ENCODE measurements around the gene ZMYND10.
A peak's percentile ranks its signal among the peaks of the same experiment; 100 is the strongest.
"Not testable (repeated sequence)": the region's sequence is repeated elsewhere in the genome, so short reads cannot be mapped to it uniquely, and the experiment has no call there.

ZMYND10 gene

DNA sequence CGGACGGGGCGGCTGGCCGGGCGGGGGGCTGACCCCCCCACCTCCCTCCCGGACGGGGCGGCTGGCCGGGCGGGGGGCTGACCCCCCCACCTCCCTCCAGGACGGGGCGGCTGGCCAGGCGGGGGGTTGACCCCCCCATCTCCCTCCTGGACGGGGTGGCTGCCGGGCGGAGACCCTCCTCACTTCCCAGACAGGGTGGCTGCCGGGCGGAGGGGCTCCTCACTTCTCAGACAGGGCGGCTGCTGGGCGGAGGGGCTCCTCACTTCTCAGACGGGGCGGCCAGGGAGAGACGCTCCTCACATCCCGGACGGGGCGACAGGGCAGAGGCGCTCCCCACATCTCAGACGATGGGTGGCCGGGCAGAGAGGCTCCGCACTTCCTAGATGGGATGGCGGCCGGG lies 33.5 kb downstream of the ZMYND10 start:
- H3K9ac ChIP-seq (ENCODE audit: low read length); H3K27me3 ChIP-seq (ENCODE audit: control insufficient read depth, insufficient read depth, low read length); H3K9me3 ChIP-seq (ENCODE audit: control insufficient read depth, low read depth, low read length); H3K4me1 ChIP-seq (ENCODE audit: control insufficient read depth, low read depth, low read length); H3K4me3 ChIP-seq (ENCODE audit: low read length); H3K36me3 ChIP-seq (ENCODE audit: control insufficient read depth, low read depth, low read length); H3K27ac ChIP-seq (ENCODE audit: low read length): not testable (repeated sequence)

DNA sequence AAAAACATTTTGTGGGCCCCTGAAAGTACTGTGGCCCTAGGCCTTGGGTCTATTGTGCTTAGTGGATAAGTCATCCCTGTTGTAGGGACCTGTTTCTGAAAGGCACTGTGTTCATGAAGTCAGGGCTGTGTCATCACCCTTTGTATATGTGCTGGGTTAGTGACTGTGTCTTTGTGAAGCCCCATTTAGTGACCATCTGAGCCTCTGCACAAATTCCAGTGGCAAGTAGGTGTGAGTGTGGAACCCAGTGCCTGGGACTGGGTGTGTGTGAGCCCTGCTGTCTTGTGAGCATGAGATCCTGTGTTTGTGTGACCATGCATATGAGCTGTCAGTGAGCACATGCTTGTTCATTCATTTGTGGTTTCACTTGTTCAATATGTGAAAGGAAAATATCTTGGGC lies 40.9 kb downstream of the ZMYND10 start:
- Histone ChIP-seq H3K4me3 (ENCODE audit: low read length) (no peak overlapping the region), H3K36me3 (ENCODE audit: control insufficient read depth, low read depth, low read length) (no peaks in the 10 kb centered on the region), H3K27me3 (ENCODE audit: control insufficient read depth, insufficient read depth, low read length) (no peaks in the 10 kb centered on the region), H3K4me1 (ENCODE audit: control insufficient read depth, low read depth, low read length) (peaks cover 17% of the 10 kb centered on the region), H3K9ac (ENCODE audit: low read length) (no peak overlapping the region), H3K9me3 (ENCODE audit: control insufficient read depth, low read depth, low read length) (peaks cover 2% of the 10 kb centered on the region), H3K27ac (ENCODE audit: low read length) (no peak overlapping the region)

DNA sequence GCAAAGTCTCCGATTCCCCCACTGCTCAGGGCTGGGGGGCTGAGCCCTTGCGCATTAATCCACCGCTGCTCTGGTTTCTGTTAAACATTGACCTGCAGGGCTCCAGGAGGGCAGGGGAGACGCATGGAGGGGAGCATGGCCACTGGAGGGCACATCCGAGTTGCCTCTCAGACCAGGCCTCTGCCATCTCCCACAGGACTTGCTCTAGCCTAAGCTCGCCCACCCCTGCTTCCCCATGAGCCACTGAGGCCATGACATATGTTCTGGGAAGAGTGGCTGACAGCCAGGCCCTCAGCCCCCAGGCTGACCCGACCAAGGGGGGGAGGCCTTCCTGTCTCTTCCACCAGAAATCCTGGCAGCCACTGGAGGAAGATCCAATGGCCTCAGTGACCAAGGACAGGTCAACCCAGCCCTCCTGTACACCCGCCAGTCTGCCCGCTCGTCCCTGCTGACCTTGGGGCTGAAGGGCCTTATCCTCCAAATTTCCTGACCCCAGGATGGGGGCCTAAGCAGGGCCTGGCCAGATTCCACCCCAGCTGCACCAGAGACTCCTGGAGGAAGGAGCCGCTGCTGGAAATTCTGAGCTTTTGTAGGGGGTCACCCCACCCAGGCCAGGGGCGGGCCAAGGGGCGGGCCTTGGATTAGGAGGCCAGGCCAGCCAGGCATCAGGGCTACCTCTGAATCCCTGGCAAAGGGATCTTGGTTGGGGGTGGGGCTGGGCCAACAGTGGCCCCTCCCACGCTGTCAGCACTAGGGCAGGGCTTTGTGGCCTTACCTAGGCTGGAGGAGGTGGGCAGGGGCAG lies 42.3 kb downstream of the ZMYND10 start, which contains the start of gene HYAL1:
TSS of gene HYAL1 (minus strand) at position 562 of the 803 bp plus-strand sequence. CDS start 618 bp downstream, outside the sequence.
- Histone ChIP-seq H3K9me3 (ENCODE audit: control insufficient read depth, low read depth, low read length) (no peaks in the 10 kb centered on the region), H3K4me3 (ENCODE audit: low read length) (peak within 1 kb of the TSS; percentile 26), H3K27me3 (ENCODE audit: control insufficient read depth, insufficient read depth, low read length) (no peaks in the 10 kb centered on the region), H3K4me1 (ENCODE audit: control insufficient read depth, low read depth, low read length) (peaks cover 18% of the 10 kb centered on the region), H3K27ac (ENCODE audit: low read length) (peak within 1 kb of the TSS; percentile 24), H3K9ac (ENCODE audit: low read length) (no peak within 1 kb of the TSS), H3K36me3 (ENCODE audit: control insufficient read depth, low read depth, low read length) (no peaks in the 10 kb centered on the region)

DNA sequence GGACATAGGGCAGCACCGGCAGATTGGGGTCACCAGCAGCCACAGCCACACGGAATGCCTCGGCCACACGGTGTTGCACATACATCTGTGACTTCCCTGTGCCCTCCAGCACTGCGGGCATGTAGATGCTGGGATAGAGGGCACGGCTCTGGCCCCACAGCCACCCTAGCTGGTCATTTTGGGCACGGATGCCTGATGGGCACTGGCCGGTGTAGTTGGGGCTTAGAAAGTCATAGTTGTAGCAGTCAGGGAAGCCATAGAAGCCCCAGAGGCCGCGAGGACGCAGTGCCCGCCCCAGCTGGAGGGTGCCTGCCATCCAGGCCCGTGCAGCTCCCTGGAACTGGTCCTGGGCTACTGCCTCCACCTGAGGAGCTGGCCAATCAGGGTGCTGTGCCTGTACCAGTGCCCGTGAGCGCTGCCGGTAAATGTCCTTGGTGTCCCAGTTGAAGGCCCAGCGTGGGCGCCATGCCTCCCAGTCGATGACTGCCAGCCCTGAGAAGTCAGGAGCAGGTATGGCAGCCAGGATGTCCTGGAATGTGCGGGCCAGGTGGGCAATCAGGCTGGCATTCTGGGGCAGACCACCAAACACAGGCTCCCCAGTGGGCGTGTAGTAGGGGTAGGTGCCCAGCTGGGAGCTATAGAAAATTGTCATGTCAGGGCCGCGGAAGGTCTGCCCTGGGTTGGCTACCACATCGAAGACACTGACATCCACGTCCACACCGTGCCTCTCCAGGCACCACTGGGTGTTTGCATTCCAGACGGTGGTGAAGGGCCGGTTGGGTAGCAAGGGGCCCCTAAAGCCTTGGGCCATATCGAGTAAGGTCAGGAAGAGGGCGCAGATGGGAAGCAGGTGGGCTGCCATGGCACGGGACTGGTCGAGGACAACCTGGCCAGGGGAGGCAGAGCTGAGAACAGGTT lies 43.2 kb downstream of the ZMYND10 start:
- Histone ChIP-seq H3K4me1 (ENCODE audit: control insufficient read depth, low read depth, low read length) (peaks cover 18% of the 10 kb centered on the region), H3K27ac (ENCODE audit: low read length) (no peak overlapping the region), H3K36me3 (ENCODE audit: control insufficient read depth, low read depth, low read length) (no peaks in the 10 kb centered on the region), H3K9me3 (ENCODE audit: control insufficient read depth, low read depth, low read length) (no peaks in the 10 kb centered on the region), H3K9ac (ENCODE audit: low read length) (no peak overlapping the region), H3K4me3 (ENCODE audit: low read length) (no peak overlapping the region), H3K27me3 (ENCODE audit: control insufficient read depth, insufficient read depth, low read length) (no peaks in the 10 kb centered on the region)

DNA sequence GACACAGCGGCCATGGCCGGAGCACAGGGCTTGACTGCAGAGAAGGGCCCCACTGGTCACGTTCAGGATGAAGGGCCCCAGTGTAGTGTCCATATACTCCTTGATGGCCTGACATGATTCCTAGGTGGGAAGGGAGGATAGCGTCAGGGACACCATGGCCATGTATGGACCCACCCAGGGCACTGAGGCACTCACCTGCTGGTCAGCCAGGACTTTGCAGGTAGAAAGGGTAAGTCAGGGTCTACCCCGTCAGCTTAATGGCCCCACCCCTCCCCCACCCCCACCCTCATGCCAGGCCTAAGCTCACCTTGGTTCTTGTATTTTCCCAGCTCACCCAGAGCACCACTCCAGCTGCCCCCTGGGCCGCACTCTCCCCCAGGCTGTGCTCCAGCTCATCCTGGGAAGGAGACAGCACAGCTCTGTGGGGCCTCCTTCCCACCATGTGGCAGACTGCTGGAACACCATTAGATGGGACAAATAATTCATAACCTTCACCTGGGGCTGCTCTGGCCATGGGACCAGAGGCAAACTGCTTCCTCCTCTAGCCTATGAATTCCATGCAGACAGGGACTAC lies 44.8 kb downstream of the ZMYND10 start:
- H3K27ac ChIP-seq (ENCODE audit: low read length): no peak overlapping the region
- H3K27me3 ChIP-seq (ENCODE audit: control insufficient read depth, insufficient read depth, low read length): no peaks in the 10 kb centered on the region
- H3K4me1 ChIP-seq (ENCODE audit: control insufficient read depth, low read depth, low read length): peaks cover 18% of the 10 kb centered on the region
- H3K36me3 ChIP-seq (ENCODE audit: control insufficient read depth, low read depth, low read length): no peaks in the 10 kb centered on the region
- no peak overlapping the region for H3K9ac ChIP-seq (ENCODE audit: low read length)
- no peak overlapping the region for H3K4me3 ChIP-seq (ENCODE audit: low read length)
- H3K9me3 ChIP-seq (ENCODE audit: control insufficient read depth, low read depth, low read length): no peaks in the 10 kb centered on the region

DNA sequence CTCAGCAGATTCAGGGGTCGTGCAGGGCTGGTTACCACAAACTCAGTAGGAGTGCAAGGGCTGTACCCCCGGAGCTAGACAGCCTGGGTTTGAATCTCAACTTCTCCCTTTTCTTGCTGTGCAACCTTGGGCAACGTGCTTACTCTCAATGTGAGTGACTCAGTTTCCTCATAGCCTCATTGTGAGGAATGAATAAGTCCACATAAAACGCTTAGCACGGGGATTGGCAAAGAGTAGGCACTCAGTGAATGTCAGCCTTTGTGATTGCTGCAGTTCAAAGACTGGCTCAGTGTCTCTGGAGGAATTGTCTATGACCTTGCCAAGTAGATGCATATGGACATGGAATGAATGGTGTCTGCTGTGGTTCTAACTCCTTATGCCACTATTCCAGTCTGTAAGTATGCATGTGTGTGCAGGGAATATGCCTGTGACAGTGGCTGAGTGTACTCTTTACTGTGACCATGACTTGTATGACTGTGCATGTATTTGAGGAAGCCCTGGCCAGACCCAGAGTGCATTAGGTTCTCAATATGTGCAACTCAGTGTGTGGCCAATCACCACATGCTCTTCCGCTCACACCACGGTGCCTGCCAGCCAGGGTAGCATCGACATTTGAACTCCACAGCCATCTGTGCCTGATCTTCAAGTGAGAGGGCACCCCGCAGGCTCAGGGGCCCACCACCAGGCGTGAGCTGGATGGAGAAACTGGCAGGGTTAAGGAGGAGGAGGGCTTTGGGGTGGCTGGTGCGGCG lies 45.4 kb downstream of the ZMYND10 start:
- H3K27me3 ChIP-seq (ENCODE audit: control insufficient read depth, insufficient read depth, low read length): no peaks in the 10 kb centered on the region
- H3K9me3 ChIP-seq (ENCODE audit: control insufficient read depth, low read depth, low read length): no peaks in the 10 kb centered on the region
- no peak overlapping the region for H3K27ac ChIP-seq (ENCODE audit: low read length)
- H3K9ac ChIP-seq (ENCODE audit: low read length): peak overlapping the region; percentile 24
- H3K36me3 ChIP-seq (ENCODE audit: control insufficient read depth, low read depth, low read length): no peaks in the 10 kb centered on the region
- H3K4me3 ChIP-seq (ENCODE audit: low read length): peak overlapping the region; percentile 92
- peaks cover 18% of the 10 kb centered on the region for H3K4me1 ChIP-seq (ENCODE audit: control insufficient read depth, low read depth, low read length)

DNA sequence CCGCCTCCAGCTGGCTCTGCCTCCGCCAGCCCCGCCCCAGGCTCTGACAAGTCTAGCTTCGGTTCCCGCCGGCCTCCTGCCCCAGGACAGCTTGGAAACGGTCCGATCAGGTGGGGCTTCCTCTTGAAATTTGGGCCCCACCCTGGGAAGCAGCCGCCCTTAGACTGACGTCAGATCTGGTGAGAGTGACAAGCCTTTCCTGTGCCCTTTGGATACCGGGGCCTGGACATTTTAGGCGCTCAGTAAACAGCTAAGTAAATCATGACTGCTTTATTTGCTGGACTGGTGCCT lies 45.9 kb downstream of the ZMYND10 start:
- Histone ChIP-seq H3K36me3 (ENCODE audit: control insufficient read depth, low read depth, low read length) (no peaks in the 10 kb centered on the region), H3K9me3 (ENCODE audit: control insufficient read depth, low read depth, low read length) (no peaks in the 10 kb centered on the region), H3K4me3 (ENCODE audit: low read length) (peak overlapping the region; percentile 92), H3K4me1 (ENCODE audit: control insufficient read depth, low read depth, low read length) (peaks cover 18% of the 10 kb centered on the region), H3K27me3 (ENCODE audit: control insufficient read depth, insufficient read depth, low read length) (no peaks in the 10 kb centered on the region), H3K27ac (ENCODE audit: low read length) (no peak overlapping the region), H3K9ac (ENCODE audit: low read length) (peak overlapping the region; percentile 24)

DNA sequence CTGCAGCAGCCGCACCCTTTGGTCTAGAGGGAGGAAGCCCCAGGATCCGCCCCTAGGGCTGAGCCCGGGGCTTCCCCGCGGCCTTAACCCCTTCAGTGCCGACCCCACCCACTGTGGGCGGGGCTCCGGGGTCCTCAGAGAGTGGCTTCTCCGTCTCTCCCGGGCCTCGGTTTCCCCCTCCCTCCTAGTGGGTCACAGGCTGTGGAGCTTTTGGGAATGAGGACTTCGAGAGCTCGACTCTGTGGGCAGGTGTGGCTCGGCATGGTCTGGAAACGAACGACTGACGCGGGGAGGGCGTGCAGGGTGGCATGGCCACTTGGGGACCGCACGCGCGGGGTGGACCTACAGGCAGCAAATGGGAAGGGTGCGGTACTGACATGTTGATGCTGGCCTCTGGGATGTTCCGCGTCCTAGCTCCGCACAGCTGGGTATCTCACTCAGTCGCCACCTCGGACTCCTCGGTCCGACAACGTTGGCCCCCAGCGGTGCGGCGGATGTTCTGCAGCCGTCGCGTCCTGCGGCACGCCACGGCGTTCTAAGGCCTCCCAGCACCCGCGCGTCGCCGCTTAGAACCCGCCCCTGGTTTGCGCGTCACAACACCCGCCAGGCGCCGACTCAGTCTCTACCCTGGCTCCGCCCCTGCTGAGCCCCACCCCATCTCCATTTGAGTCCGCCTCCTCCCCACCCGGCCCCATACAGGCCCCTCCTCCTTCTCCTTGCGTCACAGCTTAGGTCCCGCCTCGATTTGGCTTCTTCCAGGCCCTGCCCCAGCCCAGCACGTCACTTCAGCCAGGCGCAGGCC lies 46.5 kb downstream of the ZMYND10 start, which contains the start of the genes HYAL3 and NAA80:
TSS of gene HYAL3 (minus strand) at position 570 of the 802 bp plus-strand sequence. CDS start 3,803 bp downstream, outside the sequence.
TSS of gene NAA80 (minus strand) at position 570 of the 802 bp plus-strand sequence. CDS start 1,942 bp downstream, outside the sequence.
- H3K27ac ChIP-seq (ENCODE audit: low read length): no peak within 1 kb of the TSS
- H3K4me1 ChIP-seq (ENCODE audit: control insufficient read depth, low read depth, low read length): peaks cover 18% of the 10 kb centered on the region
- peak within 1 kb of the TSS; percentile 40 for H3K9ac ChIP-seq (ENCODE audit: low read length)
- no peaks in the 10 kb centered on the region for H3K36me3 ChIP-seq (ENCODE audit: control insufficient read depth, low read depth, low read length)
- peak within 1 kb of the TSS; percentile 92 for H3K4me3 ChIP-seq (ENCODE audit: low read length)
- no peaks in the 10 kb centered on the region for H3K27me3 ChIP-seq (ENCODE audit: control insufficient read depth, insufficient read depth, low read length)
- H3K9me3 ChIP-seq (ENCODE audit: control insufficient read depth, low read depth, low read length): no peaks in the 10 kb centered on the region

DNA sequence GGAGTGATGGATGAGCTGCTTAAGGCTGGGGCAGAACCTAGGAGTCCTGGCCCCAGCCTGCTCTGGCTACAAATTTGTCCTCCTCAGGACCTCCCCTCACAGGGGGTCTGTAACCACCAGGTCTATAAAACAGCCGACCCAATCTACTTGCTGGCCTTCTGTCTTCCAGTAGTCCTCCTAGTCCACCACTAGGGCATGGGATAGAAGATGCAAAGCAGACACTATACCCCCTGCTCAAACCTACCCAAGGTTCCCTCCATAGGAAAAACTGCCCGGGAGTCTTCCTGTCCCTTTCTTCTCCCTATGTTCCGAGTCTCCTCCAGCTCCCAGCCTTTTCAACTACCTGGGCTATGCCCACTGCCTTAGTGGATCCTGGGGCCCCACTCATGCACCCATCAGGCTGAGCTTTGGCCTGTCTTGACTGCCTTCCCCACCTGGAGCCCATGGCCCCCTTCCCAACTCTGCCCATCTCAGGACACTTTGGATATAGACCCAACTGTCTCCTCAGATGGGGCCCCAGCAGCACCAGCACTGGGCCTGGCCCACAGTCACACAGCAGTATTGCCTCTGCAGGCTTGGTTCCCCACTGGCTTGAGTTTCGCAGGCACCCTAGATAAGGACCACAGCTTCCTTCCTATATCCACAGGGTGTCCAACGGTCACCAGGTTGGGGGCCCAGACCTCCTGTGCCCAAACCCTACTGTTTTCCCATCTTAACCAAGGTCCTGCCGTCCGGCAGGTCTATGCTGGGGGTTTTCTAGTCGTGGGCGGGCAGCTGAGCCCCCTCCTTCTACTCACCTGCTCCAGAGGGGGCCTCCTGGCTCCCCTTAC lies 47.4 kb downstream of the ZMYND10 start:
- H3K27me3 ChIP-seq (ENCODE audit: control insufficient read depth, insufficient read depth, low read length): no peaks in the 10 kb centered on the region
- peak overlapping the region; percentile 92 for H3K4me3 ChIP-seq (ENCODE audit: low read length)
- H3K4me1 ChIP-seq (ENCODE audit: control insufficient read depth, low read depth, low read length): peaks cover 10% of the 10 kb centered on the region
- no peaks in the 10 kb centered on the region for H3K36me3 ChIP-seq (ENCODE audit: control insufficient read depth, low read depth, low read length)
- H3K9ac ChIP-seq (ENCODE audit: low read length): no peak overlapping the region
- H3K27ac ChIP-seq (ENCODE audit: low read length): no peak overlapping the region
- H3K9me3 ChIP-seq (ENCODE audit: control insufficient read depth, low read depth, low read length): no peaks in the 10 kb centered on the region

DNA sequence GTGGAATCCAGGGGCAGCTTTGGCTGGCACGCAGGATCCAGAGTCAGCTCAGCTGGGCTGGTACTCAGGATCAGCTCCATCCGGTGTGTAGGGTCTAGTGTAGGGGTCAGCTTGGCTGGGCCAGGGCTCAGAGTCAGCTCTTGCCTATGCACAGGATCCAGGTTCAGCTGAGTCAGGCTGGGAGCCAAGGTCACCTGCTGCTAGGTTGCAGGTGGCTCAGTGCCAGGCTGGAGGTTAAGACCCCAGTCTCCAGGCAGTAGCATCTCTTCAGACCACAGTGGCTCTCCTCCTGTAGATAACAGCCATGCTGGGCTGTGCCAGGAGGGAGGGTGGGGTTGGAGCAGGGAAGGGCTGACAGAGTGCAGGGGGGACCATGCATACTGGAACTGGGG lies 48.2 kb downstream of the ZMYND10 start:
- Histone ChIP-seq H3K27ac (ENCODE audit: low read length) (no peak overlapping the region), H3K4me1 (ENCODE audit: control insufficient read depth, low read depth, low read length) (peaks cover 11% of the 10 kb centered on the region), H3K9me3 (ENCODE audit: control insufficient read depth, low read depth, low read length) (no peaks in the 10 kb centered on the region), H3K9ac (ENCODE audit: low read length) (no peak overlapping the region), H3K4me3 (ENCODE audit: low read length) (no peak overlapping the region), H3K27me3 (ENCODE audit: control insufficient read depth, insufficient read depth, low read length) (no peaks in the 10 kb centered on the region), H3K36me3 (ENCODE audit: control insufficient read depth, low read depth, low read length) (no peaks in the 10 kb centered on the region)
